HG03139 (cell line): ENCODE measurements around the gene CERS1.

Experiments used
- ATAC-seq: cut with Tn5 transposase; IDR thresholded peaks from one replicate; pipeline ENCODE4 v1.9.1; 2021; ENCODE audit not compliant: unreplicated experiment

Gene CERS1

GRCh38 chr19:18899624-18900560, 3.9 kb upstream of the CERS1 start:
- ATAC-seq = no peak

DNA sequence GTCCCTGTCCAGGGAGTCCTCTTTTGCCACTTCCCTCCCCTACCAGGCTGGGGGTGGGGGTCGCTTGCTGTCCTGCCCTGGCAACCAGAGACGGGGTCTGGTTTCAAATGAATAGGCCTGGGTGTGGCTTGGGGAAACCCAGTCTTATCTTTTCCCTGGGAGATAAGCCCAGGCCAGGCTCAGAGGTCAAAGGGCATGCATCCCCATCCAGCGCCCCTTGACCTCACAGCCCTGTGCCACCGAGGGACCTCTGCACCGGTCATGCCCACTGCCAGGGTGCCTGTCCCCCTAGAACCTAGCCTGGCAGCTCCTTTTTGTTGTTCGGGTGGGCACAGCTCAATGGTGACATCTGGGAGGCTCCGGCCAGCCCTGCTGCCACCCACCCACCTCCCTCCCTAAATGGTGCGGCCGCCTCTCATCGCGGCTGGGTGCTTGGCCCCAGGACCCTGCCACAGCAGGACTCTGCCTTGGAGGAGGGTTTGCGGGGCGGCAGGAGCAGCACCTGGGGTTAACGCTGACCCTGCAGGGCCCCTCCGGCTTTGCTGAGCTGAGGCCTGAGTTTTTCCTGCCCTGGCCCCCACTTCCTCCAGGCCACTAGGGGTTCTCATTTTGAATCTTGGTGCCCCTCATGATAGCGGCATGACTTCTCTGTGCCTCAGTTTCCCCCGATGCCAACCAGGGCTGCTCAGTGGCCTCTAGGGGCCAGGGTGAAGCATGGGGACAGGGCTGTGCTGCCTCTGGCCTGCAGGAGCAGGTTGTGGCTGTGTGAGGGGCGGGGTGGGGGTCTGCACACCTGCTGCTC, 2.9 kb upstream of the CERS1 start:
- ATAC-seq = no peak

DNA sequence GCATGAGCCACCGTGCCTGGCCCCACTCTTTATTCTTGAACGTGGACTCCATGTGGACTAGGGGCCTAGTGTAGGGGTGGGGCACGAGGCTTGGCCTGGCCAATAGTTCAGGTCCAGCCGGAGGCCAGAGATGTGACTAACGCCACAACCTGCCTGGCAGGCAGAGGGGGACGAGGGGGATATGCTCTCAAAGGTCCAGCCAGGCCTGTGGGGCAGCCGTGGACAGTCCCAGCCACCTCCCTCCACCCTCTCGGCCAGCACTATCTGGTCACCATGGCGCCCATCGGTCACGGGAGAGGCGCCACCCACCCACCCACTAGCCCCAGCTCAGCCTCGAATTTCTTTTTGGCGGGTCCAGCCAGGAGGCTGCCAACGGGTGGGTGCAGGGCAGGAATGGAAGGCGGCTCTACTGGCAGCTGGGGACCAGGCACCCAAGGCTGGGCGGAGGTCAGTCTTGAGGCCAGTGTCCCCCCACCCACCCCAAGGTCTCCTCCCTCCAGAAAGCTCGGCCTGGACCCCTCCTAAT, 2.2 kb upstream of the CERS1 start:
- ATAC-seq = no peak

DNA sequence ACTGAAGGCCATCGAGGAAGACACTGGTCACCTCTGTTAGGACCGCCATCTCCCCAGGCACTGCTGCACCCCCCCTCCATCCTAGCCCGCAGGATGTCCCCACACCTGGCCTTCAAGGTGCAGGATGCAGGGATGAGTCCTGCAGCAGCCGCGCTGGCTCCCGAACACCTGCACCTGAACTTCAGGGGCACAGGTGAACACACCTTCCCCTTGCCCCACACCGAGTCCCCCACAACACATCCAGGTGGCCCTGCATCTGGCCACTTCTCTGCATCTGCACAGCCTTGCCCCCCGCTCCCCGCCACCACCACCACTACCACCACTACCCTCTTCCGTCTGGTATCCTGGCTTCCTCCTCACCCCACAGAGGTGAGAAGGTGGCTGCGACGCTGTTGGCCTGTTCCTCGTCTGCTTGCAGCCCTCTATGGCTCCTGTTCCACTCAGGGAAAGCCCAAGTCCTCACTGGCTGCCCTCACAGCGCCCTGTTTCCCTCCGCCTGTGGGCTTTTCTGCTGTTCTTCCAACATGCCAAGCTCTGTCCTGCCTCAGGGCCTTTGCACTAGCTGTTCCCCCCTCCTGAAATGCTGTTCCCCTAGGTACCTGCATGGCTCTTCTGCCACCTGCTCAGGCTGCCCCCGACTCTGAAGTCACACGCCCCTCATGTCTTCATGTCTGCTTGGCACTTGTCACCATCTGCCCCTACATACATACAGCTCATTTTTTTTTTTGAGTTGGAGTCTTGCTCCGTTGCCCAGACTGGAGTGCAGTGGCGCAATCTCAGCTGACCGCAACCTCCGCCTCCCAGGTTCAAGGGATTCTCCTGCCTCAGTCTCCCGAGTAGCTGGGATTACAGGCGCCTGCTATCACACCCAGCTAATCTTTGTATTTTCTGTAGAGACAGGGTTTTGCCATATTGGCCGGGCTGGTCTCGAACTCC, 1.4 kb upstream of the CERS1 start:
- ATAC-seq = no peak

GRCh38 chr19:18896421-18896841, 473 bp upstream of the CERS1 start:
- no peak for ATAC-seq

DNA sequence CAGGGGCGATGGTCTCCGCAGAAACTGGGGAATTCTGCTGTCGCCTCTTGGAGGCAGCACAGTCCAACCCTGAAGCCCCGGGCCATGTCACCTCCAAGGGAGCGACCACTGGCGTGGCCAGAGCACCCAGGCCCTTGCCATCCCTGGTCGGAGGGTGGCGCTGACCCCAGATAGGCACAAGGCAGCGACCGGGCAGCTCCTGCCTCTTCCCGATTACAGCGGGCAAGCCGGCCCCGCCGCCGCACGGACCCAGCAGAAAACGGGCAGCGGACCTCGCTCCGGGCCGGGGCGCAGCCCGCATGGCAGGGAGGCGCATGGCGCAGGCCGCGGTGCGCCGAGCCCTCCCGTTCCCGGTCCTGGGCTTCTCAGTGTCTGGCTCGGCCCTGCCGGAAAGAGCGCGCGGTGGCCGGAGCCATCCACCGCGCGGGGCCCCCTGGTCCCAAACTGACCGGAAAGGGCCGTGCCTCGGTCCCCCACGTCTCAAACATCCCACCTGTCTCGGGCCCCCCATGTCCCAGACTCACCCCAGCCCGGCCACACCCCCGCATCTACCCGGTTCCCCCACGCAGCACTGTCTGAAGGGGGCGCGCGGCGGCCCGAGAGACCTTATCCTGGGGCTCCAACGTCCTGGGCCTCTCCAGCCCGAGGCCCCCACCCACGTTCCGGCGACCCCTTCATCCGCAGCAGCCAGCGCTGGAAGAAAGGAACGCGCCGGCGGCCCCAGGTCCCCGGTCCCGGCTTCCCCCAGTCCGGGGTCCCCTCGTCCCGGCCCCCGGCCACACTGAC, 727 bp downstream of the CERS1 start:
- no peak for ATAC-seq

DNA sequence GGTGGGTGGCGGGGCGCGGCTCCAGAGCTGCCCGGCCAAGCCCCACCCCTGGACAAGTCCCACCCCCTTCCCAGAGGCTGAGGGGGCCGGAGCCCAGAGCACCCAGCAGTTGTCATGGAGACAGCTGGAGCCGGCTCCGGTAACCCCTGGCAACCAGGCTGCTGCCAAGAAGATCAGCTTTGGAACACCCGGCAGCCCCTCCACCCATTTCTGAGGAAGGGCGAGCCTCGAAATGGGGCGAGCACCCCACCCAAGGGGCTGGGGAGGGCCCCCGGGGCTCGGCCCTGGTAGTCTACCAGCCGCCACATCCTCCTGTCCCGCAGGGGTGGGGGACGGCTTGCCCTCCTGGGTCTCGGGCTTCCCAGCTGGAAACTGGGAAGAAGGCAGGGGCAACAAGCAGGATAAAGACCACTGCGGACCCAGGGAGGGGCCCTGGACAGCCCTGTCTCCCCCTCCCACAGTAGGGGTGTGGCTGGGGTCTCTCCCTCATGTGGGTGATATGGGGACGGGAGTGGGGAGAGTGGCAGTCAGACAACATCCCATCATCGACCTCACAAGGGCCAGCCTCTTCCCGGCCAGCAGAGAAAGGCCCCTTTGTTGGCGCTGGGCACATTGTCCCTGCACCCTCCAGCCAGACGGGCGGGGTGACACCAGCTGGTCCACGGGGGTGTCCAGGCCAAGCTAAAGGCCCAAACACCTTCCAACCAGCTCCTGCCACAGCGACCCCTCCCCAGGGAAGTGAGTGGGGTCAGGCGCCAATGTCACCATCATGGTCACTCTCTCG, 1.5 kb downstream of the CERS1 start:
- no peak for ATAC-seq

DNA sequence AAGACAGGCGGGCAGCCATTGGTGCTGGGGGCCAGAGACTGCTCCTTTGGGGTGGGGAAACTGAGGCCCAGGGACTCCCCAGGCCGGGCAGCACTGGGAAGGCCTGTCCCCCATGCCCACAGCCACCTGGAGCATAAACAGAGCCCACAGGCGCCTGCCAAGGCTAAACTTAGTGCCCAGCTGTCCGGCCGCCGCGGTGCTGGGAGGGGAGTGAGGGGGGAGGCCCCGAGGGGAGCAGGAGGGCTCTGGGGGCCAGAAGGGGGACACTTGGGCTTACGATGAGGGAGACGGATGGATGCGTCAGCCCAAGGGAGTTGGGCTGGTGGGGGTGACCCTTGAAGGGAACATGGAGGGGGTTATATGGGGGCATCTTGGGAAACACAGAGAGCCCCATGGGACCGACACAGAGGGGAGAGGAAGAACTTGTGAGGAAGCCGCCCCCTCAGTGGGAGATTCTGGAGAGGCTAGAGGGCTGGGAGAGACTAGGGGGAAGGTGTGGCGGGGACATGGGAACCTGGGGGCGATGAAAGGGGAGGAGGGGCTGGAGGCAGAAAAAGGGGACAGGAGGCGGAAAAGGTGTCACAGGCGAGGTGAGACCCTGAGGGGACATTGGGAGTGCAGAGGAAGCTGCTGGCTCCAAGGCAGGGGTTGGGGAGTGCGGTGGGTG, 2.2 kb downstream of the CERS1 start:
- ATAC-seq = no peak

DNA sequence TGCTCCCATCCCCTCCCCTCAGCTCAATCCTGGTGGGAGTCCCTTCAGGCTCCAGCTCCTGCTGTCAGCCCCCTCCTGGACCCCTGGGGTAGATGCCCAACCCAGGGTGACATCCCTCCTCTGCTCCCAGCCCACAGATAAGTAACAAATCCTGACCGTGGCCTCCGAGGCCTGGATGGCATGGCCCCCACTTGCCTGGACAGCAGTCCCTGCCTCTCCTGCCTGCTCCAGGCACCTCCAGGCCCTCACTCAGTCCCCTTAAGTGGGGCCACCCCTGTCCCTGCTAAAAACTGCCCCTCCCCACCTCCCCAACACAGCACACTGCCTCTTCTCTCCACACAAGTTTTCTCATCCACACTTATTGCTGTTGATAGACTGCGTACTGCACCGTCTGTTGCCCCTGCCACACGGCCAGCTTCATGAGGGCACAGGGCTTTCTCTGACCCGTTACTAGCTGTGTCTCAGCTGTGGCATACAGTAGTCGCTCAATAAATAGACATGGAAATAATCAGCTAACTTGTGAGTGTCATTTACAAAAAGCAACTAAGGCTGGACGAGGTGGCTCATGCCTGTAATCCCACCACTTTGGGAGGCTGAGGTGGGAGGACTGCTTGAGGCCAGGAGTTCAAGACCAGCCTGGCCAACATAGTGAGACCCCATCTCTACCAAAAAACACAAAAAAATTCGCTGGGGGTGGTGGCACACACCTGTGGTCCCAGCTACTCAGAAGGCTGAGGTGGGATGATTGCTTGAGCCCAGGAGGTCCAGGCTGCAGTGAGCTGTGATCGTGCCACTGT, 5.8 kb downstream of the CERS1 start:
- ATAC-seq = no peak

- ATAC-seq = no peak
Observed at GRCh38 chr19:18886972-18887371, 9.0 kb downstream of the CERS1 start.

- ATAC-seq = no peak
Observed at GRCh38 chr19:18883526-18884304, 12.2 kb downstream of the CERS1 start.

- ATAC-seq = no peak
Observed at GRCh38 chr19:18881491-18881890, 14.5 kb downstream of the CERS1 start.

DNA sequence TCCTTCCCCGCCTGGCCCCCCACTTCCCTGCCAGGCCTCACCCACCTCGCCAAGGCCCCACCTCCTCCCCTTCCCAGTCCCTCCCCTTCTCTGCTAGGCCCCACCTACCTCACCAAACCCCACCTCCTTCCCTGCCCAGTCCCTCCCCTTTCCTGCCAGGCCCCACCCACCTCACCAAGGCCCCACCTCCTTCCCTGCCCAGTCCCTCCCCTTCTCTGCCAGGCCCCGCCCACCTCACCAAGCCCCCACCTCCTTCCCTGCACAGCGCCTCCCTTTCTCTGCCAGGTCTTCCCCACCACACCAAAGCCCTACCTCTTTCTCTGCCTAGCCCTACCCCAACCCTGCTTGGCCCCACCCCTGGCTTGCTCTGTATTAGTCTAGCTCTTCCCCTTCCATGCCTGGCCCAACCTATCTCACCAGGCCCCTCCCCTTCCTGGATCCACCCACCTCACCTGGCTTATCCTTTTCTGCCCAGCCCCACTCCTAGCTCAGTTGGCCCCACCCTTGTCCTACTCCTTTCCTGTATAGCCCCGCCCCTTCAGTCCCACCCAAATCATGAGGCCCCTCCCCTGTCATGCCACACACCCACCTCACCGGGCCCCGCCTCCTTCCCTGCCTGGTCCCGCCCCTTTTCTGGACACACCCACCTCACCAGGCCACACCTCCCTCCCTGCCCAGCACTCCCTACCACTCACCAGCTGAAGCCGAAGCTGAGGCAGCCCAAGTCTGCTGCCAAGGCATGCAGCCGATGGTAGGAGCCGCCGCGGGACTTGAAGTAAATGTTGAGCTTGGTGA, 16.2 kb downstream of the CERS1 start:
- ATAC-seq = no peak

DNA sequence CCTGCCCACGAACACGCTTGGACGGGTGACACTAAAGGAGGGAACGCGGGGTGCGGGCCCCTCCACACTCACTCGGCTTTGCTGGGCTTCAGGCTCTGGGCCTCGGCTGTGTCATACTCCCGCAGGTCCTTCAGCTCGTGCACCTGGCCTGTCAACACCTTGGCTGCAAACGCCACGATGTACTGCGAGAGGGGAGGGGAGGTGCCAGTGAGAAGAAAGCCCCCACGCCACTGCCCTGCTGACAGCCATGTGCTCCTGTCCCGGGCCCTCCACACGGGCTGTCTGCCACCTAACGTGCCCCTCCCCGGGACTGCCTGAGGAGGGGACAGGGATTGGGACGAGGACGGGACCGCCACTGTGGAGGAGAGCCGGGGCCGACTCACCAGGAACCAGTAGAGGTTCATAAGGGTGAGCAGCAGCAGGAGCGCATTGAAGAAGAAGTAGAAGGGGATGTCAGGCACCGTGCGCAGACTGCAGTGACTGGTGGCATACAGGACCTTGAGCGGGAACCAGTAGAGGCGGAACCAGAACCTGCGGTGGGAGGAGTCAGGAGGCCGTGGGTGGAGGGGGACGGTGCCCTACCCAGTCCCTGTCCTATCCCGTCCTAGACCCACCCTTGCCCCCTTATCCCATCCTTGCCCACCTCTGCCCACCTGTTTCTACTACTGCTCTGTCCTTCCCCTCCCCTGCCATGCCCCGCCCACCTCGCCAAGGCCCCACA, 16.9 kb downstream of the CERS1 start:
- no peak for ATAC-seq

- no peak for ATAC-seq
Observed at GRCh38 chr19:18878058-18878797, 17.7 kb downstream of the CERS1 start.
